ENCODE results near the gene SPC25.

DNA sequence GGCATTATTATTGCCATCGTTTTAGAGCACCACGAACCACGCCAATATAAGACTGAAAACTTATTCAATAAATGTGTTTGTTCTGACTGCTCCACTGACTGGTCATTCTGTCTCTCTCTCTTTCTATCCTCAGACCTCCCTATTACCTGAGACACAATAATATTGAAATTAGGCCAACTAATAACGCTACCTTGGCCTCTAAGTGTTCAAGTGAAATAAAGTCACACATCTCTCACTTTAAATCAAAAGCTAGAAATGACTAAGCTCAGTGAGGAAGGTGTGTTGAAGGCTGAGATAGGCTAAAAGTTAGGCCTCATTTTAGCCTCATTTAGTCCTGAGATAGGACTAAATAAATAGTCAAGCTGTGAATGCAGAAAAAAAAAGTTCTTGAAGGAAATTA, 49.7 kb upstream of the SPC25 start:
- TF ChIP-seq, protein P1, sequence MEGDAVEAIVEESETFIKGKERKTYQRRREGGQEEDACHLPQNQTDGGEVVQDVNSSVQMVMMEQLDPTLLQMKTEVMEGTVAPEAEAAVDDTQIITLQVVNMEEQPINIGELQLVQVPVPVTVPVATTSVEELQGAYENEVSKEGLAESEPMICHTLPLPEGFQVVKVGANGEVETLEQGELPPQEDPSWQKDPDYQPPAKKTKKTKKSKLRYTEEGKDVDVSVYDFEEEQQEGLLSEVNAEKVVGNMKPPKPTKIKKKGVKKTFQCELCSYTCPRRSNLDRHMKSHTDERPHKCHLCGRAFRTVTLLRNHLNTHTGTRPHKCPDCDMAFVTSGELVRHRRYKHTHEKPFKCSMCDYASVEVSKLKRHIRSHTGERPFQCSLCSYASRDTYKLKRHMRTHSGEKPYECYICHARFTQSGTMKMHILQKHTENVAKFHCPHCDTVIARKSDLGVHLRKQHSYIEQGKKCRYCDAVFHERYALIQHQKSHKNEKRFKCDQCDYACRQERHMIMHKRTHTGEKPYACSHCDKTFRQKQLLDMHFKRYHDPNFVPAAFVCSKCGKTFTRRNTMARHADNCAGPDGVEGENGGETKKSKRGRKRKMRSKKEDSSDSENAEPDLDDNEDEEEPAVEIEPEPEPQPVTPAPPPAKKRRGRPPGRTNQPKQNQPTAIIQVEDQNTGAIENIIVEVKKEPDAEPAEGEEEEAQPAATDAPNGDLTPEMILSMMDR (IDR thresholded peaks at IDR 0.05), result no peak
- no peak for TF ChIP-seq EZH2 (IDR thresholded peaks at IDR 0.05; ENCODE audit: borderline replicate concordance, insufficient read depth, low read depth, low read length, poor library complexity, severe bottlenecking)
